Fibroblast of skin of left biceps (primary cell): ENCODE results near the gene CADM2.
A peak's percentile ranks its signal among the peaks of the same experiment; 100 is the strongest.
"Not testable (repeated sequence)": the region's sequence is repeated elsewhere in the genome, so short reads cannot be mapped to it uniquely, and the experiment has no call there.

Experiments
- DNase-seq, 2 experiments: peaks; one replicate each; pipeline ENCODE4 v3.0.0-alpha.2; 2013; ENCODE audit warnings: low read depth in 2 of 2

The CADM2 gene

GRCh38 chr3:85481411-85482212 lies 522.8 kb downstream of the CADM2 start:
- DNase-seq = no peak

- DNase-seq = no peak
Measured at GRCh38 chr3:85482213-85482490, 523.4 kb downstream of the CADM2 start.

- DNase-seq = no peak
Measured at GRCh38 chr3:85483986-85484385, 525.2 kb downstream of the CADM2 start.

- DNase-seq = no peak
Measured at GRCh38 chr3:85487375-85487774, 528.6 kb downstream of the CADM2 start.

GRCh38 chr3:85495602-85496001 lies 536.8 kb downstream of the CADM2 start:
- no peak for DNase-seq

- DNase-seq = no peak
Measured at GRCh38 chr3:85498177-85498576, 539.4 kb downstream of the CADM2 start.

- no peak for DNase-seq
Measured at GRCh38 chr3:85502148-85502875, 543.5 kb downstream of the CADM2 start.

GRCh38 chr3:85504129-85504784 lies 545.5 kb downstream of the CADM2 start:
- not testable (repeated sequence) for DNase-seq

- DNase-seq = not testable (repeated sequence)
Measured at GRCh38 chr3:85504785-85505511, 546.2 kb downstream of the CADM2 start.

GRCh38 chr3:85507052-85507451 lies 548.3 kb downstream of the CADM2 start:
- not testable (repeated sequence) for DNase-seq

GRCh38 chr3:85508659-85509058 lies 549.9 kb downstream of the CADM2 start:
- no peak for DNase-seq

GRCh38 chr3:85516146-85516545 lies 557.4 kb downstream of the CADM2 start:
- DNase-seq = no peak

GRCh38 chr3:85524104-85524503 lies 565.3 kb downstream of the CADM2 start:
- no peak for DNase-seq

- no peak for DNase-seq
Measured at GRCh38 chr3:85525264-85525663, 566.5 kb downstream of the CADM2 start.

GRCh38 chr3:85533586-85533985 lies 574.8 kb downstream of the CADM2 start:
- DNase-seq = no peak

- no peak for DNase-seq
Measured at GRCh38 chr3:85535517-85535916, 576.7 kb downstream of the CADM2 start.

- DNase-seq = no peak
Measured at GRCh38 chr3:85539232-85539631, 580.4 kb downstream of the CADM2 start.

GRCh38 chr3:85554153-85554552 lies 595.4 kb downstream of the CADM2 start:
- no peak for DNase-seq

GRCh38 chr3:85560088-85560785 lies 601.4 kb downstream of the CADM2 start:
- DNase-seq = peak in 1 of 2 experiments; percentile 4

GRCh38 chr3:85567071-85567676 lies 608.4 kb downstream of the CADM2 start:
- no peak for DNase-seq

- no peak for DNase-seq
Measured at GRCh38 chr3:85570819-85571218, 612.0 kb downstream of the CADM2 start.
